Calu3 (cell line): Measurements from ENCODE around the gene GYS2. TPM values are rescaled to one million over a fixed set of nuclear protein-coding genes. Genes with fewer than 3 reads are reported as not detected.
"Not testable (repeated sequence)": the region's sequence is repeated elsewhere in the genome, so short reads cannot be mapped to it uniquely, and the experiment has no call there.

Source experiments
- BruUV-seq: library from RNA; stranded (reverse); fragments of 400-500 nt; replicated peaks from 2 replicates; lab custom pipeline; 2021; lab: Mats Ljungman, UMichigan
- CTCF ChIA-PET: fragments of 300-600 bp; sonication (Branson Sonifier 250); formaldehyde crosslinking; loops from one replicate; lab custom pipeline; 2022; ENCODE audit warnings: antibody characterized with exemption; lab: Charles Lee
- DNase-seq: peaks from one replicate; pipeline ENCODE4 v3.0.0; 2022
- H3K27ac Mint-ChIP-seq: one replicate; pipeline ENCODE4 v1.8.0; 2022; ENCODE audit warnings: mixed read lengths; ENCODE audit not compliant: unreplicated experiment
- H3K27me3 Mint-ChIP-seq: one replicate; pipeline ENCODE4 v1.8.0; 2022; ENCODE audit warnings: mixed read lengths; ENCODE audit not compliant: unreplicated experiment
- H3K36me3 Mint-ChIP-seq: one replicate; pipeline ENCODE4 v1.8.0; 2022; ENCODE audit warnings: mild to moderate bottlenecking, moderate library complexity, mixed read lengths; ENCODE audit not compliant: insufficient read depth, unreplicated experiment
- H3K4me1 Mint-ChIP-seq: one replicate; pipeline ENCODE4 v1.8.0; 2022; ENCODE audit warnings: mild to moderate bottlenecking, low read depth, mixed read lengths; ENCODE audit not compliant: unreplicated experiment
- H3K4me3 Mint-ChIP-seq: one replicate; pipeline ENCODE4 v1.8.0; 2022; ENCODE audit warnings: mild to moderate bottlenecking, low read depth, moderate library complexity, mixed read lengths; ENCODE audit not compliant: unreplicated experiment
- H3K9me3 Mint-ChIP-seq: one replicate; pipeline ENCODE4 v1.8.0; 2022; ENCODE audit warnings: low read depth, mixed read lengths; ENCODE audit not compliant: unreplicated experiment
- CTCF ChIP-seq: fragments of 200-600 bp; IDR thresholded peaks from one replicate; pipeline ENCODE4 v1.8.0; 2022; ENCODE audit warnings: antibody characterized with exemption; ENCODE audit not compliant: unreplicated experiment
- intact Hi-C: fragments of 100-400 bp; cut with micrococcal nuclease; formaldehyde crosslinking; loops from one replicate; pipeline ENCODE4 v1.10.0; 2022; ENCODE audit not compliant: unreplicated experiment
- total RNA-seq: library from RNA; stranded (reverse); gene quantifications from 2 replicates; pipeline ENCODE4 v1.2.3, GENCODE V29; 2022

GYS2 gene
- total RNA-seq, 1 experiment from 2014 or later: not detected

GRCh38 chr12:21598651-21599050 lies 6.0 kb downstream of the GYS2 start:
- intact Hi-C loops: no loop called here
- no peak for TF ChIP-seq CTCF
- H3K27me3 Mint-ChIP-seq: peaks cover 13% of the 10 kb centered on the region
- no TSS peak for BruUV-seq
- H3K4me3 Mint-ChIP-seq: no peak overlapping the region
- H3K9me3 Mint-ChIP-seq: no peaks in the 10 kb centered on the region
- H3K4me1 Mint-ChIP-seq: no peaks in the 10 kb centered on the region
- H3K27ac Mint-ChIP-seq: no peak overlapping the region
- CTCF ChIA-PET: no interaction called here
- DNase-seq: no peak
- H3K36me3 Mint-ChIP-seq: no peaks in the 10 kb centered on the region

- H3K27me3 Mint-ChIP-seq, intact Hi-C loops, H3K27ac Mint-ChIP-seq, H3K4me3 Mint-ChIP-seq, DNase-seq, H3K9me3 Mint-ChIP-seq, CTCF ChIA-PET, H3K4me1 Mint-ChIP-seq, H3K36me3 Mint-ChIP-seq, BruUV-seq: not testable (repeated sequence)
These were observed 9.3 kb downstream of the GYS2 start for GRCh38 chr12:21595356-21595755.

- TF ChIP-seq CTCF: no peak
- Mint-ChIP-seq H3K9me3 (no peaks in the 10 kb centered on the region), H3K36me3 (no peaks in the 10 kb centered on the region), H3K4me3 (no peak overlapping the region), H3K27ac (no peak overlapping the region), H3K27me3 (no peaks in the 10 kb centered on the region), H3K4me1 (no peaks in the 10 kb centered on the region)
- CTCF ChIA-PET: no interaction called here
- intact Hi-C loops: no loop called here
- no peak for DNase-seq
- no TSS peak for BruUV-seq
These were observed 19.2 kb downstream of the GYS2 start for GRCh38 chr12:21585485-21585884.

GRCh38 chr12:21584403-21585182 lies 20.1 kb downstream of the GYS2 start:
- BruUV-seq, intact Hi-C loops, H3K27me3 Mint-ChIP-seq, DNase-seq, H3K4me1 Mint-ChIP-seq, H3K27ac Mint-ChIP-seq, CTCF ChIA-PET, H3K9me3 Mint-ChIP-seq, H3K36me3 Mint-ChIP-seq, H3K4me3 Mint-ChIP-seq: not testable (repeated sequence)

GRCh38 chr12:21583587-21583986 lies 21.1 kb downstream of the GYS2 start:
- Mint-ChIP-seq H3K36me3 (no peaks in the 10 kb centered on the region), H3K9me3 (no peaks in the 10 kb centered on the region), H3K4me1 (no peaks in the 10 kb centered on the region), H3K4me3 (no peak overlapping the region), H3K27me3 (peaks cover 12% of the 10 kb centered on the region), H3K27ac (no peak overlapping the region)
- no peak for TF ChIP-seq CTCF
- intact Hi-C loops: no loop called here
- DNase-seq: no peak
- CTCF ChIA-PET: no interaction called here
- no TSS peak for BruUV-seq
